Fibroblast of villous mesenchyme (primary cell): Measurements from ENCODE around the gene PALLD. TPM values are rescaled to one million over a fixed set of nuclear protein-coding genes. Genes with fewer than 3 reads are reported as not detected.

Source experiments
- DNase-seq: peaks from one replicate; pipeline ENCODE4 v3.0.0-alpha.2; 2010; ENCODE audit warnings: low read depth
- H3K4me3 ChIP-seq: 2 replicates; pipeline ENCODE4 v1.5.1; 2011; ENCODE audit warnings: low read depth, mild to moderate bottlenecking, low read length
- total RNA-seq: library from RNA; depleted of rRNA; stranded (reverse); fragments of >200 nt; gene quantifications from 2 replicates; pipeline ENCODE4 v1.2.3, GENCODE V29; 2012
- TF ChIP-seq, protein P1 (sequence below): IDR thresholded peaks from 2 replicates; pipeline ENCODE4 v1.5.1; 2012; ENCODE audit warnings: low read depth, mild to moderate bottlenecking, low read length; ENCODE audit not compliant: insufficient read depth

PALLD gene
- total RNA-seq, 1 donor = 188 TPM

GRCh38 chr4:168836490-168836889, 339.6 kb downstream of the PALLD start:
- H3K4me3 ChIP-seq = no peak overlapping the region
- no peak for DNase-seq
- TF ChIP-seq, protein P1, sequence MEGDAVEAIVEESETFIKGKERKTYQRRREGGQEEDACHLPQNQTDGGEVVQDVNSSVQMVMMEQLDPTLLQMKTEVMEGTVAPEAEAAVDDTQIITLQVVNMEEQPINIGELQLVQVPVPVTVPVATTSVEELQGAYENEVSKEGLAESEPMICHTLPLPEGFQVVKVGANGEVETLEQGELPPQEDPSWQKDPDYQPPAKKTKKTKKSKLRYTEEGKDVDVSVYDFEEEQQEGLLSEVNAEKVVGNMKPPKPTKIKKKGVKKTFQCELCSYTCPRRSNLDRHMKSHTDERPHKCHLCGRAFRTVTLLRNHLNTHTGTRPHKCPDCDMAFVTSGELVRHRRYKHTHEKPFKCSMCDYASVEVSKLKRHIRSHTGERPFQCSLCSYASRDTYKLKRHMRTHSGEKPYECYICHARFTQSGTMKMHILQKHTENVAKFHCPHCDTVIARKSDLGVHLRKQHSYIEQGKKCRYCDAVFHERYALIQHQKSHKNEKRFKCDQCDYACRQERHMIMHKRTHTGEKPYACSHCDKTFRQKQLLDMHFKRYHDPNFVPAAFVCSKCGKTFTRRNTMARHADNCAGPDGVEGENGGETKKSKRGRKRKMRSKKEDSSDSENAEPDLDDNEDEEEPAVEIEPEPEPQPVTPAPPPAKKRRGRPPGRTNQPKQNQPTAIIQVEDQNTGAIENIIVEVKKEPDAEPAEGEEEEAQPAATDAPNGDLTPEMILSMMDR = no peak

DNA sequence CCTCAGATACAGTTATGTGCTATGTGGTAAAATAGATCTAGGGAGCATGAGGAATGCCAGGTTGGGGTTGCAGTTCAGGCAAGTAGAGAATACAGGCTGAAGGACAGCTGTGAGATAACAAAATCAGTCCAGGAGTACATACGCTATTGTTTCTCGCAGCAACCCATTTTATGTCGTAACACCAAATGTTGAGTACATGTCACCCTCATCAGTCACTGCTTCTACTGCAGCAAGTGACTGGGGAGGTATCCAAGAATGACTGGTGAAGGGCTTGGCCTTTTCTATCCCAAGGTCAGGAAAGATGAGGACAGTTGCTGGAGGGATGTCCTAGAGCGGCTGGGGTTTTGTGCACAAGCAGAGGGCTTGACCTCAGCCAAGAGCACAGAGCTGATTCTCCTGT, 341.1 kb downstream of the PALLD start:
- DNase-seq = no peak
- TF ChIP-seq, protein P1 = no peak

GRCh38 chr4:168839758-168840391, 343.0 kb downstream of the PALLD start:
- TF ChIP-seq, protein P1 = no peak
- no peak overlapping the region for H3K4me3 ChIP-seq
- peak; percentile 96 for DNase-seq

More for the DNA sequence above, 341.1 kb downstream of the PALLD start:
- no peak overlapping the region for H3K4me3 ChIP-seq

- DNase-seq = no peak
Observed at GRCh38 chr4:168840392-168840763, 343.5 kb downstream of the PALLD start.

GRCh38 chr4:168841000-168841671, 344.3 kb downstream of the PALLD start:
- no peak for DNase-seq
- TF ChIP-seq, protein P1 = no peak
- H3K4me3 ChIP-seq = no peak overlapping the region

More at GRCh38 chr4:168840392-168840763, 343.5 kb downstream of the PALLD start:
- H3K4me3 ChIP-seq = no peak overlapping the region
- TF ChIP-seq, protein P1 = no peak

- H3K4me3 ChIP-seq = no peak overlapping the region
- TF ChIP-seq, protein P1 = no peak
- DNase-seq = no peak
Observed at GRCh38 chr4:168841672-168842019, 344.8 kb downstream of the PALLD start.
